ENCODE results near the gene AKR1C3. TPM values are rescaled to one million over a fixed set of nuclear protein-coding genes. Genes with fewer than 3 reads are reported as not detected.
"Not testable (repeated sequence)": the region's sequence is repeated elsewhere in the genome, so short reads cannot be mapped to it uniquely, and the experiment has no call there.

The AKR1C3 gene
- total RNA-seq (10 to 100 TPM in 1 of 5 experiments, 1 to 10 TPM in 4; 2.9 to 14.1 (median 5.8) TPM), polyA plus RNA-seq (10 to 100 TPM; 13.9 to 22.8 TPM), total RNA-seq (11.3 reads per million, percentile 38 among the genes with 10 or more reads in this experiment)

DNA sequence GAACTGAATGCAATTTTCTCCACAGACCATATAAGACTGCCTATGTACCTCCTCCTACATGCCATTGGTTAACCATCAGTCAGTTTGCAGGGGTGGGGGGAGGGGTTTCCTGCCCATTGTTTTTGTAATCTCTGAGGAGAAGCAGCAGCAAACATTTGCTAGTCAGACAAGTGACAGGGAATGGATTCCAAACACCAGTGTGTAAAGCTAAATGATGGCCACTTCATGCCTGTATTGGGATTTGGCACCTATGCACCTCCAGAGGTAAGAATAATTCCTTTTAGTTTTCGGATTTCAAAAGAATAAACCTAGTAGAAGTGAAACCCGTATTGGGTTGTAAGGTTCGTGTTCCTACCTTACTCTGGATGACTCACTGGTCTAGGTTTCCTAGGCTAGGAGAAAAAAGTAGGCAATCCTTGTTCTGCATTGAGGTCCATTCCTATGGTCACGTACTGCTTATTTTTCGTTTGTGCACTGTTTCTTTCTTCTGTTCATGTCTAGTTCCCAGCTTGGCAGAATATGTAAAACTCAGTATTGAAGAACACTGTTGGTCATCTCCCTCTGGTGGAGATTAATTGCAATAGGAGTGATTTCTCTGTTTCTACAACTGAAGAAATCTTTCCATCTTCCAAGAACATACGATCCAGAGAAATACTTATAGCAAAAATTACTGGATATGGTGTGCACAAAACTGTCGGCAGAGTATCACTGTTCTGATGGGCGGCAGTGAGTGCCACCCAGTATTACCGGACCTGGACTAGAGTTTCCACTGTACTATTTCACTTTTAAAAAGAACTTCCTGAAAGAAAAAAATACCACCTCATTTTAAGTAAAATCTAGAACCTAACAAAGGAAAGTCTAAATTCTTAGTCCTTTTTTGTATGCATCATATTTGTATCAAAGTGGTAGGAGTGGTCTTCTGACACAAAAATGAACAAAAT is at the start of gene AKR1C3:
Gene AKR1C3 (plus strand): TSS at position 150 of the 941 bp plus-strand sequence. CDS start 31 bp downstream, at position 181.
- peak in 6 of 9 donors; percentile 24 to 53 (median 36) for DNase-seq
- no peaks in the 10 kb centered on the region for H3K4me1 ChIP-seq (ENCODE audit: control insufficient read depth in 2 of 2, insufficient read depth in 2 of 2, low read length in 2 of 2)
- intact Hi-C loops (cut with micrococcal nuclease), result loop anchor here (1.0 to 5.0 kb wide), 9 partner anchors 189 to 340 kb away; no protein-coding TSS in a partner anchor
- peaks cover 0 to 8% (median 3%) of the 10 kb centered on the region in 11 donors for H3K9me3 Mint-ChIP-seq
- H3K27me3 ChIP-seq (ENCODE audit: control insufficient read depth in 2 of 2, insufficient read depth in 2 of 2, low read length in 2 of 2), result no peaks in the 10 kb centered on the region
- ChIA-PET POLR2A (interaction anchor here (0.6 to 1.0 kb wide), 2 partner anchors 198 kb away, joined by 3 to 5 read pairs; no protein-coding TSS in a partner anchor), CTCF (interaction anchor here (0.6 to 3.6 kb wide), 6 partner anchors 199 to 292 kb away, joined by 3 to 13 read pairs (median 4); no protein-coding TSS in a partner anchor)
- H3K27me3 Mint-ChIP-seq, result peaks cover 0 to 44% (median 13%) of the 10 kb centered on the region in 5 donors
- H3K36me3 Mint-ChIP-seq, result peaks cover 0 to 24% (median 5%) of the 10 kb centered on the region in 5 donors
- no peak within 1 kb of the TSS for H3K27ac ChIP-seq (ENCODE audit: low read depth, low read length)
- no peaks in the 10 kb centered on the region for H3K9me3 ChIP-seq (ENCODE audit: control insufficient read depth in 2 of 3, low read length in 3 of 3)
- H3K4me3 ChIP-seq (ENCODE audit: low read length), result peak within 1 kb of the TSS; percentile 69
- peak within 1 kb of the TSS in 6 of 9 donors; percentile 35 to 90 (median 61) for H3K27ac Mint-ChIP-seq
- peak within 1 kb of the TSS; percentile 71 to 95 (median 91) for H3K4me3 Mint-ChIP-seq
- peak; percentile 77 for ATAC-seq
- no peaks in the 10 kb centered on the region for H3K36me3 ChIP-seq (ENCODE audit: control insufficient read depth in 2 of 3, insufficient read depth in 3 of 3, low read length in 3 of 3)
- peaks cover 0 to 25% (median 15%) of the 10 kb centered on the region in 7 donors for H3K4me1 Mint-ChIP-seq

DNA sequence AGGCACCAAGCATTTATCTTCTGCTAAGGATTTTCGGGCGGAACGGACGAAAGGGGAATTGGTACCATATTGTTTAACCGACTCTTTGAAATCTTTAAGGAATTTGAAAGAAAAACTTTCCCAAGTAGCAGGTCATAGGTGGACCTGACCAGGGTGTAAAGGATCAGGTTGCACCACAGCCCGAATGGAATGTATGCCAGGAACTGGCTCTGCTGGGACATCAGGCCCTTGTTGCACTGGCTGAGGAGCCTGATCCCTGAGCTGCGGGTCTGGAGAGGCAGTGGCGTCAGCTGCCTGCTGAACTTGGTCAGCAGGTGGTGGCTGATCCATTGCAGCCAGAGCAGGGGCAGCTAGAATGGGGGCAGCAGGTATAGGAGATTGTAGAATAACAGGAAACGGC is 49.1 kb upstream of the AKR1C3 start:
- no peak for ATAC-seq
- Mint-ChIP-seq H3K4me3 (no peak overlapping the region), H3K4me1 (peaks cover 0 to 9% (median 0%) of the 10 kb centered on the region in 7 donors), H3K27me3 (peaks cover 0 to 7% (median 0%) of the 10 kb centered on the region in 5 donors), H3K27ac (no peak overlapping the region), H3K9me3 (peaks cover 0 to 5% (median 0%) of the 10 kb centered on the region in 11 donors), H3K36me3 (peaks cover 0 to 3% (median 0%) of the 10 kb centered on the region in 5 donors)
- no peak for DNase-seq
- ChIA-PET CTCF (no interaction called here), POLR2A (no interaction called here)
- H3K4me3 ChIP-seq (ENCODE audit: low read length), result no peak overlapping the region
- intact Hi-C loops (cut with micrococcal nuclease), result no loop called here
- no peak overlapping the region for H3K27ac ChIP-seq (ENCODE audit: low read depth, low read length)
- H3K9me3 ChIP-seq (ENCODE audit: control insufficient read depth in 2 of 3, low read length in 3 of 3), result no peaks in the 10 kb centered on the region
- no peaks in the 10 kb centered on the region for H3K36me3 ChIP-seq (ENCODE audit: control insufficient read depth in 2 of 3, insufficient read depth in 3 of 3, low read length in 3 of 3)
- H3K4me1 ChIP-seq (ENCODE audit: control insufficient read depth in 2 of 2, insufficient read depth in 2 of 2, low read length in 2 of 2), result no peaks in the 10 kb centered on the region
- no peaks in the 10 kb centered on the region for H3K27me3 ChIP-seq (ENCODE audit: control insufficient read depth in 2 of 2, insufficient read depth in 2 of 2, low read length in 2 of 2)

DNA sequence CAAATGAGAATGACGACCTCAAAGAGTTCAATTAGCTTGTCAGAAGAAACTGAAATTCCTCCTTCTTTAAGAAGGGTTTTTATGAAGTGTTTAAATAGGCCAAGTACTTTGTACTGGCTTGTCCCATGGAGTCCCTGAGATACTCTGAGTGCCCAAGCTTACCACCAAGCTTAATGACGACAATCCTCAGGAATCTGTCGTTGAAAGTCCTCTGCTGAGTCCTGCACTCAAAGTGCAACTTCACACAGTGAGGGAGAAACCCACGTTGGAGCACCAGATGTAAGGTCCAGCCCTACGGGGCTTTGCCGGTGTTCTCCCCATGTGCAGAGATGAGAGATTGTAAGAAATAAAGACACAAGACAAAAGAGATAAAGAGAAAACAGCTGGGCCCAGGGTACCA is 47.8 kb upstream of the AKR1C3 start:
- ATAC-seq (no peak), DNase-seq (no peak)
- Mint-ChIP-seq H3K4me1 (peaks cover 0 to 4% (median 0%) of the 10 kb centered on the region in 7 donors), H3K9me3 (peaks cover 0 to 5% (median 0%) of the 10 kb centered on the region in 11 donors), H3K4me3 (no peak overlapping the region), H3K36me3 (peaks cover 0 to 3% (median 0%) of the 10 kb centered on the region in 5 donors), H3K27me3 (peaks cover 0 to under 1% (median 0%) of the 10 kb centered on the region in 5 donors), H3K27ac (no peak overlapping the region)
- Histone ChIP-seq H3K4me1 (ENCODE audit: control insufficient read depth in 2 of 2, insufficient read depth in 2 of 2, low read length in 2 of 2) (no peaks in the 10 kb centered on the region), H3K27ac (ENCODE audit: low read depth, low read length) (no peak overlapping the region), H3K27me3 (ENCODE audit: control insufficient read depth in 2 of 2, insufficient read depth in 2 of 2, low read length in 2 of 2) (no peaks in the 10 kb centered on the region), H3K4me3 (ENCODE audit: low read length) (no peak overlapping the region), H3K9me3 (ENCODE audit: control insufficient read depth in 2 of 3, low read length in 3 of 3) (no peaks in the 10 kb centered on the region), H3K36me3 (ENCODE audit: control insufficient read depth in 2 of 3, insufficient read depth in 3 of 3, low read length in 3 of 3) (no peaks in the 10 kb centered on the region)
- ChIA-PET CTCF (no interaction called here), POLR2A (no interaction called here)
- intact Hi-C loops (cut with micrococcal nuclease), result no loop called here

DNA sequence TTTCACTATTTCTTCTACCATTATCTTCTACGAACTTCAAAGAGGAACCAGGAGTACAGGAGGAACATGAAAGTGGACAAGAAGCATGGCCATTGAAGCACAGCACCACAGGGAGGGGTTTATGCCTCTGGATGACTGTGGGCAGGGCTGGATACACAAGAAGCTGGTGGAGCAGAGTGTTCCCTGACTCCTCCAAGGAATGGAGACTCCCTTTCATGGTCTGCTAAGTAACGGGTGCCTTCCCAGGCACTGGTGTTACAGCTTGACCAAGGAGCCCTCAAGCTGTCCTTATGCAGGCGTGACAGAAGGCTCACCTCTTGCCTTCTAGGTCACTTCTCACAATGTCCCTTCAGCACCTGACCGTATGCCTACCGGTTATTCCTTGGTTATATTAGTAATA is 47.2 kb upstream of the AKR1C3 start:
- H3K4me3 Mint-ChIP-seq; H3K27me3 ChIP-seq (ENCODE audit: control insufficient read depth in 2 of 2, insufficient read depth in 2 of 2, low read length in 2 of 2); H3K4me1 Mint-ChIP-seq; H3K4me1 ChIP-seq (ENCODE audit: control insufficient read depth in 2 of 2, insufficient read depth in 2 of 2, low read length in 2 of 2); intact Hi-C loops (cut with micrococcal nuclease); H3K36me3 ChIP-seq (ENCODE audit: control insufficient read depth in 2 of 3, insufficient read depth in 3 of 3, low read length in 3 of 3); H3K9me3 ChIP-seq (ENCODE audit: control insufficient read depth in 2 of 3, low read length in 3 of 3); H3K27ac Mint-ChIP-seq; H3K9me3 Mint-ChIP-seq; H3K27me3 Mint-ChIP-seq; H3K36me3 Mint-ChIP-seq; H3K27ac ChIP-seq (ENCODE audit: low read depth, low read length); H3K4me3 ChIP-seq (ENCODE audit: low read length); POLR2A ChIA-PET; DNase-seq; ATAC-seq: not testable (repeated sequence)
- CTCF ChIA-PET, result interaction anchor here (1.0 kb wide), 1 partner anchor 21 kb away, joined by 3 read pairs; no protein-coding TSS in a partner anchor

DNA sequence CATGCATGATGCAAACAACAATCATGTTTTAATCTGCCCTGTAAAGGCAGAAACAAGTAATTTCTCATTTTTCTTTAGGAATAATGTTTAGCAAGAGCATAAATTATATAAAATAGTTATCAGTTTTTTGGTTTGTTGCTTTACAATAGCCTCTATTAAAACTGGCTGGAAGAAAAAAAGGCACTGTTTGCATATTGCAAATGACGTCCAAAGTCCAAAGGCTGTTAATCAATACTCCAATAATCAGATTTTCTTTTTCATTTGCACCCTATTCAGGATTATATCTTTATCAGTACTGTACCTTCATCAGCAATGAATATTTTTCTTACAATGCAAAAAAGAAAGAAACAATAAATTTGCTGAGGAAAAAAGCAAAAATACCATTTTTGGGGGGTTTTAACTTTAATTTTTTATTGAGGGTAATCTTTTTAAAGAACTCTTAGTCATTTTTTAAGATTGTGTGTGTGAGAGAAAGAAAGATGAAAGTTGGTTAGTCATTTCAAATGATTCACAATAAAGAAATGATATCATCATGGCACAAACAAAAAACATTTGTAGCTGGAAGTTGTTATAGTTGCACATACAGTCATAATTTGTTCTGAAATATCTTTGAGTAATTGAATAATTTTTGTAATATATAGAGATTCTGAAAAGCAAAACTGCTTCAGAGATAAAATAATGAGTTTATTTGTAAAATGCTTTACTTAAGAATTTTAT is 46.1 kb upstream of the AKR1C3 start:
- H3K27me3 Mint-ChIP-seq, result no peaks in the 10 kb centered on the region
- ATAC-seq, result no peak
- H3K27me3 ChIP-seq (ENCODE audit: control insufficient read depth in 2 of 2, insufficient read depth in 2 of 2, low read length in 2 of 2), result no peaks in the 10 kb centered on the region
- H3K9me3 ChIP-seq (ENCODE audit: control insufficient read depth in 2 of 3, low read length in 3 of 3), result no peaks in the 10 kb centered on the region
- POLR2A ChIA-PET, result no interaction called here
- no peak overlapping the region for H3K27ac ChIP-seq (ENCODE audit: low read depth, low read length)
- no peaks in the 10 kb centered on the region for H3K36me3 ChIP-seq (ENCODE audit: control insufficient read depth in 2 of 3, insufficient read depth in 3 of 3, low read length in 3 of 3)
- no peak overlapping the region for H3K4me3 Mint-ChIP-seq
- CTCF ChIA-PET, result interaction anchor here (1.0 kb wide), 1 partner anchor 22 kb away, joined by 3 read pairs; no protein-coding TSS in a partner anchor
- DNase-seq, result no peak
- no peak overlapping the region for H3K4me3 ChIP-seq (ENCODE audit: low read length)
- H3K4me1 ChIP-seq (ENCODE audit: control insufficient read depth in 2 of 2, insufficient read depth in 2 of 2, low read length in 2 of 2), result no peaks in the 10 kb centered on the region
- no peak overlapping the region for H3K27ac Mint-ChIP-seq
- no peaks in the 10 kb centered on the region for H3K4me1 Mint-ChIP-seq
- H3K9me3 Mint-ChIP-seq, result peaks cover 0 to 5% (median 3%) of the 10 kb centered on the region in 11 donors
- H3K36me3 Mint-ChIP-seq, result peaks cover 0 to 3% (median 0%) of the 10 kb centered on the region in 5 donors
- intact Hi-C loops (cut with micrococcal nuclease), result no loop called here

DNA sequence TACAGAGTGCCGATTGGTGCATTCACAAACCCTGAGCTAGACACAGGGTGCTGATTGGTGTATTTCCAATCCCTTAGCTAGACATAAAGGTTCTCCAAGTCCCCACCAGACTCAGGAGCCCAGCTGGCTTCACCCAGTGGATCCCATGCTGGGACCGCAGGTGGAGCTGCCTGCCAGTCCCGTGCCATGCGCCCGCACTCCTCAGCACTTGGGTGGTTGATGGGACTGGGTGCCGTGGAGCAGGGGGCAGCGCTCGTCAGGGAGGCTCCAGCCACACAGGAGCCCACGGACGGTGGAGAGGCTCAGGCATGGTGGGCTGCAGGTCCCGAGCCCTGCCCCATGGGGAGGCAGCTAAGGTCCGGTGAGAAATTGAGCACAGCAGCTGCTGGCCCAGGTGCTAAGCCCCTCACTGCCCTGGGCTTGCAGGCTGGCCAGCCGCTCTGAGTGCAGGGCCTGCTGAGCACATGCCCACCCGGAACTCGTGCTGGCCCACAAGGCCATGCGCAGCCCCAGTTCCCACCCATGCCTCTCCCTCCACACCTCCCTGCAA is 41.2 kb upstream of the AKR1C3 start:
- DNase-seq; H3K27ac ChIP-seq (ENCODE audit: low read depth, low read length); intact Hi-C loops (cut with micrococcal nuclease); H3K9me3 Mint-ChIP-seq; H3K9me3 ChIP-seq (ENCODE audit: control insufficient read depth in 2 of 3, low read length in 3 of 3); H3K27me3 Mint-ChIP-seq; ATAC-seq; H3K4me3 Mint-ChIP-seq; H3K36me3 Mint-ChIP-seq; H3K4me1 Mint-ChIP-seq; H3K36me3 ChIP-seq (ENCODE audit: control insufficient read depth in 2 of 3, insufficient read depth in 3 of 3, low read length in 3 of 3); H3K27me3 ChIP-seq (ENCODE audit: control insufficient read depth in 2 of 2, insufficient read depth in 2 of 2, low read length in 2 of 2); POLR2A ChIA-PET; H3K27ac Mint-ChIP-seq; H3K4me3 ChIP-seq (ENCODE audit: low read length); H3K4me1 ChIP-seq (ENCODE audit: control insufficient read depth in 2 of 2, insufficient read depth in 2 of 2, low read length in 2 of 2); CTCF ChIA-PET: not testable (repeated sequence)
